Lower leg skin (tissue), 4 donors: Measurements from ENCODE around the gene GLRA1. TPM values are rescaled to one million over a fixed set of nuclear protein-coding genes. Genes with fewer than 3 reads are reported as not detected.

Source experiments
- DNase-seq, 2 donors: peaks; one replicate each; pipeline ENCODE4 v3.0.0-alpha.2; 2019; ENCODE audit warnings: low spot score in 2 of 2
- H3K4me3 ChIP-seq: fragments of 200-600 bp; sonication (generic); 2 replicates; pipeline ENCODE4 v1.5.1; 2017; ENCODE audit warnings: mild to moderate bottlenecking, low read depth; ENCODE audit not compliant: poor library complexity, severe bottlenecking
- CTCF ChIP-seq, 3 donors: fragments of 450-650 bp; IDR thresholded peaks; one replicate each; pipeline ENCODE4 v1.5.1; 2016; ENCODE audit warnings: antibody characterized with exemption in 3 of 3, mild to moderate bottlenecking in 3 of 3, moderate library complexity in 2 of 3
- POLR2A ChIP-seq, 2 donors: fragments of 450-650 bp; IDR thresholded peaks; one replicate each; pipeline ENCODE4 v1.6.1; 2016 to 2017; ENCODE audit warnings: antibody characterized with exemption in 2 of 2, mild to moderate bottlenecking in 1 of 2, moderate library complexity in 1 of 2
- WGBS, 2 donors: methylation state at CpG; one replicate each; pipeline ENCODE4 v1.1.5; 2018; 5-methylcytosine and 5-hydroxymethylcytosine counted together
- intact Hi-C: fragments of 100-400 bp; cut with DNase I; formaldehyde crosslinking; loops from one replicate; pipeline ENCODE4 v1.15.0; 2023; ENCODE audit warnings: low total_unique reads
- total RNA-seq, 4 donors: library from RNA; depleted of rRNA; stranded (reverse); fragments of >200 nt; gene quantifications; one replicate each; pipeline ENCODE4 v1.1.0, GENCODE V29; 2016

Gene GLRA1
- total RNA-seq, 4 donors from 2014 or later: not detected

- H3K4me3 ChIP-seq: no peak overlapping the region
- DNase-seq: no peak
- no peak for TF ChIP-seq CTCF (IDR thresholded peaks at IDR 0.05)
- no peak for TF ChIP-seq POLR2A (IDR thresholded peaks at IDR 0.05)
- WGBS, 2 donors: 83 to 84% methylated on average over 2 of the region's 2 CpGs
- intact Hi-C loops: no loop called here
Measured at GRCh38 chr5:151800532-151800931, 124.1 kb downstream of the GLRA1 start.

- no peak overlapping the region for H3K4me3 ChIP-seq
- WGBS, 2 donors: 88 to 91% methylated on average over 3 of the region's 3 CpGs
- no peak for DNase-seq
- intact Hi-C loops: no loop called here
- no peak for TF ChIP-seq CTCF (IDR thresholded peaks at IDR 0.05)
Measured at GRCh38 chr5:151799407-151799806, 125.2 kb downstream of the GLRA1 start.

DNA sequence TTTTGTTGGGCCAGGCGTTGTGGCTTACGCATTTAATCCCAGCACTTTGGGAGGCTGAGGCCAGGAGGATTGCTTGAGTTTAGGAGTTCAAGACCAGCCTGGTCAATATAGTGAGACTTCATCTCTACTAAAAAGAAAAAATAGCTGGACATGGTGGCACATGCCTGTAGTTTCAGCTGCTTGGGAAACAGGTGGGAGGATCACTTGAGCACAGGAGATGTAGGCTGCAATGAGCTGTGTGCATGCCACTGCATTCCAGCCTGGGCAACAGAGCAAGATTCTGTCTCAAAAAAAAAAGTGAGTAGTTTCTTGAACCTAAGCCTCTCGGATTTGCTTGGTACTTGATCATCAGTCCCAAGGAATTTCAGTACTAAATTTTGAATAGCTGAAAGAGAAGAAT, 126.0 kb downstream of the GLRA1 start:
- DNase-seq: no peak
- H3K4me3 ChIP-seq: no peak overlapping the region
- intact Hi-C loops: no loop called here
- 89 to 90% methylated on average over 3 of the region's 3 CpGs for WGBS, 2 donors
- TF ChIP-seq POLR2A (IDR thresholded peaks at IDR 0.05) (no peak), CTCF (IDR thresholded peaks at IDR 0.05) (no peak)

DNA sequence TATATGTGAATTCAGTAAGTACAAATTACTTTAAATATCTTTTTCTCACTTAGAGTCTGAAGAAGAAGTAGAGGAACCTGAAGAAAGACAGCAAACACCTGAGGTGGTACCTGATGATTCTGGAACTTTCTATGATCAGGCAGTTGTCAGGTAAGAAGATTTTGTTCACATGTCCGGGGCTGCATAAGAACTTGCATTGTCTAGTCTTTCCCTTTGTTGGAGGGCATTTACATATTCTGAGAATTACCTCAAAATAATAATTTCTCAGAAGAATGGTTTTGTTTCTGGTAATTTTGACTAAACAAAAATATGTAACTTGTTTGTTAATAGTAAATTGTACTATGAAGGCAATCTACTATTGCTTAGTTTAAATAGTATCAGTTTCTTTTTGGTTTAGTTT, 129.2 kb downstream of the GLRA1 start:
- intact Hi-C loops: no loop called here
- H3K4me3 ChIP-seq: no peak overlapping the region
- WGBS, 2 donors: 85 to 93% methylated on average over 1 of the region's 1 CpG
- DNase-seq: no peak
- TF ChIP-seq CTCF (IDR thresholded peaks at IDR 0.05): no peak
- no peak for TF ChIP-seq POLR2A (IDR thresholded peaks at IDR 0.05)

GRCh38 chr5:151793358-151793757, 131.3 kb downstream of the GLRA1 start:
- WGBS, 2 donors: 92 to 100% methylated on average over 3 of the region's 3 CpGs
- DNase-seq: no peak
- H3K4me3 ChIP-seq: no peak overlapping the region
- no peak for TF ChIP-seq CTCF (IDR thresholded peaks at IDR 0.05)
- TF ChIP-seq POLR2A (IDR thresholded peaks at IDR 0.05): no peak
- intact Hi-C loops: no loop called here

- DNase-seq: no peak
- TF ChIP-seq CTCF (IDR thresholded peaks at IDR 0.05): no peak
- TF ChIP-seq POLR2A (IDR thresholded peaks at IDR 0.05): no peak
- WGBS, 2 donors: 79 to 85% methylated on average over 6 of the region's 6 CpGs
- H3K4me3 ChIP-seq: no peak overlapping the region
- intact Hi-C loops: no loop called here
Measured at GRCh38 chr5:151787817-151788216, 136.8 kb downstream of the GLRA1 start.
